ENCODE data around the gene KCNG2.

GRCh38 chr18:79935098-79935480 lies 137.4 kb downstream of the KCNG2 start:
- TF ChIP-seq, protein P1, sequence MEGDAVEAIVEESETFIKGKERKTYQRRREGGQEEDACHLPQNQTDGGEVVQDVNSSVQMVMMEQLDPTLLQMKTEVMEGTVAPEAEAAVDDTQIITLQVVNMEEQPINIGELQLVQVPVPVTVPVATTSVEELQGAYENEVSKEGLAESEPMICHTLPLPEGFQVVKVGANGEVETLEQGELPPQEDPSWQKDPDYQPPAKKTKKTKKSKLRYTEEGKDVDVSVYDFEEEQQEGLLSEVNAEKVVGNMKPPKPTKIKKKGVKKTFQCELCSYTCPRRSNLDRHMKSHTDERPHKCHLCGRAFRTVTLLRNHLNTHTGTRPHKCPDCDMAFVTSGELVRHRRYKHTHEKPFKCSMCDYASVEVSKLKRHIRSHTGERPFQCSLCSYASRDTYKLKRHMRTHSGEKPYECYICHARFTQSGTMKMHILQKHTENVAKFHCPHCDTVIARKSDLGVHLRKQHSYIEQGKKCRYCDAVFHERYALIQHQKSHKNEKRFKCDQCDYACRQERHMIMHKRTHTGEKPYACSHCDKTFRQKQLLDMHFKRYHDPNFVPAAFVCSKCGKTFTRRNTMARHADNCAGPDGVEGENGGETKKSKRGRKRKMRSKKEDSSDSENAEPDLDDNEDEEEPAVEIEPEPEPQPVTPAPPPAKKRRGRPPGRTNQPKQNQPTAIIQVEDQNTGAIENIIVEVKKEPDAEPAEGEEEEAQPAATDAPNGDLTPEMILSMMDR (conservative IDR thresholded peaks at IDR 0.05): no peak
- TF ChIP-seq EZH2 (IDR thresholded peaks at IDR 0.05; ENCODE audit: low read depth): no peak
